Anterior cingulate cortex (tissue), 58 donors: ENCODE measurements around the gene MYO18A.
"Not testable (repeated sequence)": the region's sequence is repeated elsewhere in the genome, so short reads cannot be mapped to it uniquely, and the experiment has no call there.

Source experiments
- DNase-seq, 58 donors: peaks; one replicate each; lab custom pipeline; 2025; lab: John Stamatoyannopoulos, UW

MYO18A gene

GRCh38 chr17:29195465-29196081 is 15.4 kb upstream of the MYO18A start:
- DNase-seq = no peak

- DNase-seq = no peak
These were observed 14.5 kb upstream of the MYO18A start for GRCh38 chr17:29194669-29195068.

GRCh38 chr17:29193146-29193545 is 12.9 kb upstream of the MYO18A start:
- DNase-seq = no peak

- no peak for DNase-seq
These were observed 10.5 kb upstream of the MYO18A start for GRCh38 chr17:29190592-29191207.

- no peak for DNase-seq
These were observed 9.8 kb upstream of the MYO18A start for GRCh38 chr17:29190039-29190438.

GRCh38 chr17:29189355-29189754 is 9.2 kb upstream of the MYO18A start:
- DNase-seq = no peak

- DNase-seq = no peak
These were observed 1.0 kb upstream of the MYO18A start for GRCh38 chr17:29181226-29181625.

- no peak for DNase-seq
These were observed 576 bp upstream of the MYO18A start for GRCh38 chr17:29180788-29181160.

GRCh38 chr17:29179232-29180033 is 765 bp downstream of the MYO18A start:
- peak in 22 of 58 donors; percentile 18 to 76 (median 54) for DNase-seq

GRCh38 chr17:29178750-29179231 is 1.4 kb downstream of the MYO18A start:
- DNase-seq = peak in 22 of 58 donors; percentile 17 to 73 (median 48)

GRCh38 chr17:29177871-29178749 is 2.1 kb downstream of the MYO18A start:
- no peak for DNase-seq

GRCh38 chr17:29177541-29177870 is 2.7 kb downstream of the MYO18A start:
- no peak for DNase-seq

- peak in 8 of 58 donors; percentile 17 to 33 (median 28) for DNase-seq
These were observed 3.4 kb downstream of the MYO18A start for GRCh38 chr17:29176558-29177351.

- no peak for DNase-seq
These were observed 4.8 kb downstream of the MYO18A start for GRCh38 chr17:29175349-29175748.

GRCh38 chr17:29172589-29172988 is 7.6 kb downstream of the MYO18A start:
- no peak for DNase-seq

- DNase-seq = no peak
These were observed 9.5 kb downstream of the MYO18A start for GRCh38 chr17:29170682-29171081.

GRCh38 chr17:29169806-29170591 is 10.2 kb downstream of the MYO18A start:
- DNase-seq = no peak

GRCh38 chr17:29168759-29169126 is 11.5 kb downstream of the MYO18A start:
- DNase-seq = not testable (repeated sequence)
